GM19023 (cell line): ENCODE results near the gene MACROD2.

Source experiments
- ATAC-seq: cut with Tn5 transposase; IDR thresholded peaks from one replicate; pipeline ENCODE4 v1.9.1; 2021; ENCODE audit warnings: mild to moderate bottlenecking, moderate library complexity; ENCODE audit not compliant: unreplicated experiment

Gene MACROD2

GRCh38 chr20:15447549-15447948 lies 1452.2 kb downstream of the MACROD2 start:
- ATAC-seq, result no peak

- ATAC-seq, result no peak
Observed at GRCh38 chr20:15449061-15449460, 1453.7 kb downstream of the MACROD2 start.

- ATAC-seq, result no peak
Observed at GRCh38 chr20:15451241-15451640, 1455.9 kb downstream of the MACROD2 start.

GRCh38 chr20:15455279-15455678 lies 1460.0 kb downstream of the MACROD2 start:
- no peak for ATAC-seq

GRCh38 chr20:15461938-15462337 lies 1466.6 kb downstream of the MACROD2 start:
- ATAC-seq, result no peak

GRCh38 chr20:15475483-15475882 lies 1480.2 kb downstream of the MACROD2 start:
- ATAC-seq, result no peak

- ATAC-seq, result no peak
Observed at GRCh38 chr20:15476186-15476585, 1480.9 kb downstream of the MACROD2 start.

- no peak for ATAC-seq
Observed at GRCh38 chr20:15476781-15477180, 1481.5 kb downstream of the MACROD2 start.

GRCh38 chr20:15482525-15482924 lies 1487.2 kb downstream of the MACROD2 start:
- no peak for ATAC-seq

GRCh38 chr20:15485519-15485918 lies 1490.2 kb downstream of the MACROD2 start:
- no peak for ATAC-seq

GRCh38 chr20:15487030-15487429 lies 1491.7 kb downstream of the MACROD2 start:
- no peak for ATAC-seq

- ATAC-seq, result no peak
Observed at GRCh38 chr20:15487682-15488081, 1492.4 kb downstream of the MACROD2 start.

- no peak for ATAC-seq
Observed at GRCh38 chr20:15491575-15491974, 1496.3 kb downstream of the MACROD2 start.

GRCh38 chr20:15494851-15495250 lies 1499.5 kb downstream of the MACROD2 start:
- no peak for ATAC-seq

GRCh38 chr20:15496501-15497039 lies 1501.3 kb downstream of the MACROD2 start:
- no peak for ATAC-seq

GRCh38 chr20:15498926-15499325 lies 1503.6 kb downstream of the MACROD2 start:
- no peak for ATAC-seq

- no peak for ATAC-seq
Observed at GRCh38 chr20:15506311-15506710, 1511.0 kb downstream of the MACROD2 start.

- no peak for ATAC-seq
Observed at GRCh38 chr20:15507151-15507550, 1511.8 kb downstream of the MACROD2 start.

- ATAC-seq, result no peak
Observed at GRCh38 chr20:15511551-15511950, 1516.2 kb downstream of the MACROD2 start.

GRCh38 chr20:15512916-15513315 lies 1517.6 kb downstream of the MACROD2 start:
- no peak for ATAC-seq

GRCh38 chr20:15515691-15516090 lies 1520.4 kb downstream of the MACROD2 start:
- no peak for ATAC-seq

- ATAC-seq, result no peak
Observed at GRCh38 chr20:15520930-15521524, 1525.7 kb downstream of the MACROD2 start.

GRCh38 chr20:15523400-15523799 lies 1528.1 kb downstream of the MACROD2 start:
- no peak for ATAC-seq
